ENCODE measurements around the gene LRRC39.
A peak's percentile ranks its signal among the peaks of the same experiment; 100 is the strongest.

The LRRC39 gene

DNA sequence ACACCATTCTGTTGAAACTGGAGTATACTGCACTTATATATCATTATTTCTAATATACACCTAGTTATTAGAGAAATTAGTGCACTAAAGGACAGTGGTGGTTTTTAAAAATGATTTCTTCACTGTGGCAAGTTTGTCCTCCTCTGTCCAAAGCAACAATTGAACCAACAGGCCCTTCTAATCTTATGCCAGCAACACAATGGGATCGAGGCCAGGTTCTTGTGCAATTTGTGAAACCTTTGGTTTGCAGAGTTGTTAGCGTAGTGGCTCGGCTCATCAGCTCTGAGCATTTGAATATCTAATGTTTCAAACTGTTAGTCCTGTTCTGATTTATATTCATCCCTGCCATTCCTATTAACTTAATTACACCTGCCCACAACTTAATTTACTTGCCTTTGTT, 9.9 kb upstream of the LRRC39 start:
- intact Hi-C loops (cut with DNase I; ENCODE audit: low total_unique reads), result no loop called here
- DNase-seq, result peak in 1 of 2 donors; percentile 49
- Histone ChIP-seq H3K4me3 (no peak overlapping the region), H3K36me3 (peaks cover 0 to 15% (median 6%) of the 10 kb centered on the region in 3 donors), H3K9me3 (no peaks in the 10 kb centered on the region), H3K27ac (no peak overlapping the region), H3K4me1 (no peaks in the 10 kb centered on the region), H3K27me3 (no peaks in the 10 kb centered on the region)
- TF ChIP-seq, protein P1, sequence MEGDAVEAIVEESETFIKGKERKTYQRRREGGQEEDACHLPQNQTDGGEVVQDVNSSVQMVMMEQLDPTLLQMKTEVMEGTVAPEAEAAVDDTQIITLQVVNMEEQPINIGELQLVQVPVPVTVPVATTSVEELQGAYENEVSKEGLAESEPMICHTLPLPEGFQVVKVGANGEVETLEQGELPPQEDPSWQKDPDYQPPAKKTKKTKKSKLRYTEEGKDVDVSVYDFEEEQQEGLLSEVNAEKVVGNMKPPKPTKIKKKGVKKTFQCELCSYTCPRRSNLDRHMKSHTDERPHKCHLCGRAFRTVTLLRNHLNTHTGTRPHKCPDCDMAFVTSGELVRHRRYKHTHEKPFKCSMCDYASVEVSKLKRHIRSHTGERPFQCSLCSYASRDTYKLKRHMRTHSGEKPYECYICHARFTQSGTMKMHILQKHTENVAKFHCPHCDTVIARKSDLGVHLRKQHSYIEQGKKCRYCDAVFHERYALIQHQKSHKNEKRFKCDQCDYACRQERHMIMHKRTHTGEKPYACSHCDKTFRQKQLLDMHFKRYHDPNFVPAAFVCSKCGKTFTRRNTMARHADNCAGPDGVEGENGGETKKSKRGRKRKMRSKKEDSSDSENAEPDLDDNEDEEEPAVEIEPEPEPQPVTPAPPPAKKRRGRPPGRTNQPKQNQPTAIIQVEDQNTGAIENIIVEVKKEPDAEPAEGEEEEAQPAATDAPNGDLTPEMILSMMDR (IDR thresholded peaks at IDR 0.05), result no peak

DNA sequence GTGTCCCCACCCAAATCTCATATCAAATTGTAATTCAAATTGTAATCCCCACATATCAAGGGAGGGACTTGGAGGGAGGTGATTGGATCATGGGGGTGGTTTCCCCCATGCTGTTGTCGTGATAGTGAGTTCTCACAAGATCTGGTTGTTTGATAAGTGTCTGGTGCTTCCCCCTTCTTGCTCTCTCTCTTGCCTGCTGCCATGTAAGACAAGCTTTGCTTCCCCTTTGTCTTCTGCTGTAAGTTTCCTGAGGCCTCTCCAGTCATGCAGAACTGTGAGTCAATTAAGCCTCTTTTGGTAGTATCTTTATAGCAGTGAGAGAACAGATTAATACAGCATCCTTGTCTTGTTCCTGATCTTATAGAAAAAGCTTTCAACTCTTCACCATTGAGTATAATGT, 6.5 kb upstream of the LRRC39 start:
- intact Hi-C loops (cut with DNase I; ENCODE audit: low total_unique reads), result no loop called here
- TF ChIP-seq, protein P1 (IDR thresholded peaks at IDR 0.05), result no peak
- Histone ChIP-seq H3K36me3 (peaks cover 0 to 8% (median 0%) of the 10 kb centered on the region in 3 donors), H3K9me3 (no peaks in the 10 kb centered on the region), H3K27me3 (no peaks in the 10 kb centered on the region), H3K4me3 (no peak overlapping the region), H3K4me1 (no peaks in the 10 kb centered on the region), H3K27ac (no peak overlapping the region)
- no peak for DNase-seq

DNA sequence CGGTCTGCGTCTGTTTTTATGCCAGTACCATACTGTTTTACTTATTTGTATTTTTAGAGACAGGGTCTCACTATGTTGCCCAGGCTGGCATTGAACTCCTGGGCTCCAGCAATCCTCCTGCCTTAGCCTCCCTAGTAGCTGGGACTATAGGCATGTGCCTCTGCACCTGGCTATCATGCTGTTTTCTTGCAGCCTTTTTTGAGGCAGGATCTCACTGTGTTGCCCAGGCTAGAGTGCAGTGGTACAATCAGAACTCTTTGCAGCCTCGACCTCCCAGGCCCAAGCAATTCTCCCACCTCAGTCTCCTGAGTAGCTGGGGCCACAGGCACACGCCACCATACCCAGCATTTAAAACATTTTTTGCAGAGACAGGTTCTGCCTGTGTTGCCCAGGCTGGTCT, 5.3 kb upstream of the LRRC39 start:
- Histone ChIP-seq H3K36me3 (peaks cover 0 to 8% (median 0%) of the 10 kb centered on the region in 3 donors), H3K4me3 (no peak overlapping the region), H3K4me1 (no peaks in the 10 kb centered on the region), H3K27ac (no peak overlapping the region), H3K27me3 (no peaks in the 10 kb centered on the region), H3K9me3 (no peaks in the 10 kb centered on the region)
- no peak for DNase-seq
- TF ChIP-seq, protein P1 (IDR thresholded peaks at IDR 0.05), result no peak
- intact Hi-C loops (cut with DNase I; ENCODE audit: low total_unique reads), result no loop called here

DNA sequence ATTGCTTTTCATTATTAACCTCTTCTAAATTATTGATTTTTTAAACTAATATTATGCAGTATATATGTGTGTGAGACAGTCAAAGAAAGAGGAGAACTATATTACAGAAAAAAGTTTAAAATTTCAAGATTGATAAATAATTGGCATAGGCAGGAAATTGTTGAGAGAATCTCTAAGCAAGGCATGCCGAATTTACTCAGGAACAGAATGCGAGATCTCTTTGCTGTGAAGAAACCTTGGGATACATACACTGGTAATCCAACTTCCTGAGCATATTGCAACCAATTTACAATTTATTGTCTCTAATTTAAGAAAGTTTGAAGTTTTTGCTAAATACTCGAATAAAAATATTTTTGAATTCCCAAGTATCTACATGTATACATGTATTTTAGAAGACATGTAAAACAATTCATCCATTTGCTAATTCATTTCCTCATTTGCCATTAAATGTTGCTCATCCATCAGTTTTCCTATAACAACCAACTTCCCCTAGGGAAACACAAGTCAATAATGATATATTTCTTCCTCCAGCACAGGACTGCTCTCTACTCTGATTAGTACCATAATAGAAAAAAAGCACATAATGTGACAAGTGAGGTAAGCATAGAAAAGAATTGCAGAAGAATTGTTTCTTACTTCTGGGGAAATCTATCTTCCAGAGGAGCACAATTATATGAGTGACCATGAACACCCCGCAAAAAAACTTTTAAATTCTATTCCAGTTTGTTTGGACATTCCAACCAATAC, 588 bp downstream of the LRRC39 start:
- Histone ChIP-seq H3K4me3 (no peak overlapping the region), H3K9me3 (no peaks in the 10 kb centered on the region), H3K36me3 (no peaks in the 10 kb centered on the region), H3K4me1 (no peaks in the 10 kb centered on the region), H3K27me3 (no peaks in the 10 kb centered on the region), H3K27ac (no peak overlapping the region)
- no peak for DNase-seq
- TF ChIP-seq, protein P1 (IDR thresholded peaks at IDR 0.05), result no peak
- intact Hi-C loops (cut with DNase I; ENCODE audit: low total_unique reads), result no loop called here

DNA sequence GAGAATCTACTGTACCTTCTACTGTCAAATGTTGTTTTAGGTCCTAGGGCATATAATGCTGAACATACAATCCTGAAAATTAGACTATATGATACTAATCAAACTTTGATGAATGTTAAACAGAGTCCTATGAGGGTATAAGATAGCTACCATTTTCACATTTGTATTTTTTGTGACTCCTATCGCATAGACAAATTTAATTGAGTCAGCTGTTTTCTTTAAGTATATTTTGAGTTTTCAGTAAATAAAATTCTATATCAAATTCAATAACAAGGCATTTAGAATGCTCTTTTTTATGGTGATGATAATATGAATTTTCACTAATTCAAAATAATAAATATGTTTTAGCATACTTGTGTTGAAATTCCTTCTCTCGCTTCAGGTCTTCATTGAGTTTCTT, 10.0 kb downstream of the LRRC39 start:
- Histone ChIP-seq H3K4me1 (peaks cover 0 to 9% (median 4%) of the 10 kb centered on the region in 4 donors), H3K27me3 (no peaks in the 10 kb centered on the region), H3K4me3 (no peak overlapping the region), H3K27ac (no peak overlapping the region), H3K36me3 (no peaks in the 10 kb centered on the region), H3K9me3 (no peaks in the 10 kb centered on the region)
- TF ChIP-seq, protein P1 (IDR thresholded peaks at IDR 0.05), result no peak
- no peak for DNase-seq
- intact Hi-C loops (cut with DNase I; ENCODE audit: low total_unique reads), result no loop called here
